Mucosa of rectum (tissue), 2 donors: Measurements from ENCODE around the gene GGT5.
"Not testable (repeated sequence)": the region's sequence is repeated elsewhere in the genome, so short reads cannot be mapped to it uniquely, and the experiment has no call there.

Experiments used
- H3K27ac ChIP-seq, 2 donors: one replicate each; pipeline ENCODE4 v1.7.0; 2013; ENCODE audit warnings: inconsistent platforms in 2 of 2, low read depth in 2 of 2, low read length in 2 of 2
- H3K27me3 ChIP-seq, 2 donors: one replicate each; pipeline ENCODE4 v1.7.0; 2013; ENCODE audit warnings: low read length in 2 of 2; ENCODE audit not compliant: control insufficient read depth in 2 of 2, insufficient read depth in 2 of 2
- H3K36me3 ChIP-seq, 2 donors: one replicate each; pipeline ENCODE4 v1.7.0; 2013; ENCODE audit warnings: low read length in 2 of 2; ENCODE audit not compliant: control insufficient read depth in 2 of 2, insufficient read depth in 2 of 2
- H3K4me1 ChIP-seq, 2 donors: one replicate each; pipeline ENCODE4 v1.7.0; 2013; ENCODE audit warnings: low read length in 2 of 2, mild to moderate bottlenecking in 1 of 2; ENCODE audit not compliant: control insufficient read depth in 2 of 2, insufficient read depth in 2 of 2
- H3K4me3 ChIP-seq, 2 donors: one replicate each; pipeline ENCODE4 v1.7.0; 2013; ENCODE audit warnings: low read length in 2 of 2
- H3K9ac ChIP-seq, 2 donors: one replicate each; pipeline ENCODE4 v1.7.0; 2013; ENCODE audit warnings: low read length in 2 of 2, low read depth in 1 of 2, mild to moderate bottlenecking in 1 of 2
- H3K9me3 ChIP-seq, 2 donors: one replicate each; pipeline ENCODE4 v1.7.0; 2013; ENCODE audit warnings: low read length in 2 of 2; ENCODE audit not compliant: control insufficient read depth in 2 of 2
- donor health status: healthy.
- donor health status: Normal muscosa, but diverticular disease.

Gene GGT5

GRCh38 chr22:24284747-24285203 lies 39.9 kb upstream of the GGT5 start:
- no peaks in the 10 kb centered on the region for H3K9me3 ChIP-seq
- H3K4me1 ChIP-seq: peaks cover 8 to 23% of the 10 kb centered on the region in 2 donors
- H3K36me3 ChIP-seq: peaks cover 0 to 2% of the 10 kb centered on the region in 2 donors
- no peak overlapping the region for H3K4me3 ChIP-seq
- no peaks in the 10 kb centered on the region for H3K27me3 ChIP-seq
- no peak overlapping the region for H3K9ac ChIP-seq
- H3K27ac ChIP-seq: peak overlapping the region in 1 of 2 donors; percentile 48

GRCh38 chr22:24282401-24282800 lies 37.5 kb upstream of the GGT5 start:
- H3K27me3 ChIP-seq: no peaks in the 10 kb centered on the region

GRCh38 chr22:24280363-24280762 lies 35.5 kb upstream of the GGT5 start:
- H3K9me3 ChIP-seq, H3K4me3 ChIP-seq, H3K27me3 ChIP-seq, H3K9ac ChIP-seq, H3K36me3 ChIP-seq, H3K27ac ChIP-seq: not testable (repeated sequence)
- peaks cover 3 to 14% of the 10 kb centered on the region in 2 donors for H3K4me1 ChIP-seq

More at GRCh38 chr22:24282401-24282800, 37.5 kb upstream of the GGT5 start:
- no peak overlapping the region for H3K9ac ChIP-seq
- no peaks in the 10 kb centered on the region for H3K36me3 ChIP-seq
- no peaks in the 10 kb centered on the region for H3K9me3 ChIP-seq
- H3K4me1 ChIP-seq: peaks cover 5 to 22% of the 10 kb centered on the region in 2 donors
- no peak overlapping the region for H3K27ac ChIP-seq
- no peak overlapping the region for H3K4me3 ChIP-seq

GRCh38 chr22:24274696-24275405 lies 30.0 kb upstream of the GGT5 start:
- H3K9ac ChIP-seq: peak overlapping the region in 1 of 2 donors; percentile 17
- peak overlapping the region; percentile 48 to 56 for H3K27ac ChIP-seq
- not testable (repeated sequence) for H3K36me3 ChIP-seq, H3K27me3 ChIP-seq, H3K9me3 ChIP-seq, H3K4me3 ChIP-seq
- peaks cover 7 to 26% of the 10 kb centered on the region in 2 donors for H3K4me1 ChIP-seq

- peaks cover 7 to 23% of the 10 kb centered on the region in 2 donors for H3K4me1 ChIP-seq
- not testable (repeated sequence) for H3K4me3 ChIP-seq, H3K9ac ChIP-seq, H3K36me3 ChIP-seq, H3K9me3 ChIP-seq, H3K27me3 ChIP-seq
- peak overlapping the region in 1 of 2 donors; percentile 29 for H3K27ac ChIP-seq
Measured at GRCh38 chr22:24273906-24274305, 29.0 kb upstream of the GGT5 start.

- not testable (repeated sequence) for H3K9ac ChIP-seq, H3K27me3 ChIP-seq, H3K27ac ChIP-seq, H3K9me3 ChIP-seq, H3K4me3 ChIP-seq, H3K36me3 ChIP-seq
- peaks cover 7 to 23% of the 10 kb centered on the region in 2 donors for H3K4me1 ChIP-seq
Measured at GRCh38 chr22:24273031-24273430, 28.1 kb upstream of the GGT5 start.

- no peaks in the 10 kb centered on the region for H3K27me3 ChIP-seq
- H3K4me1 ChIP-seq: peaks cover 7 to 23% of the 10 kb centered on the region in 2 donors
- peak overlapping the region; percentile 90 to 95 for H3K9ac ChIP-seq
Measured at GRCh38 chr22:24271386-24271854, 26.5 kb upstream of the GGT5 start.

GRCh38 chr22:24270556-24271385 lies 25.9 kb upstream of the GGT5 start, which contains the start of gene SPECC1L:
TSS of gene SPECC1L (plus strand) at chr22:24270831. CDS start at chr22:24302232, 31,401 bp downstream.
- H3K9ac ChIP-seq: peak within 1 kb of the TSS; percentile 90 to 95
- H3K9me3 ChIP-seq: no peaks in the 10 kb centered on the region
- peaks cover 7 to 20% of the 10 kb centered on the region in 2 donors for H3K4me1 ChIP-seq
- peak within 1 kb of the TSS; percentile 87 to 93 for H3K27ac ChIP-seq
- H3K4me3 ChIP-seq: peak within 1 kb of the TSS; percentile 91 to 92
- H3K27me3 ChIP-seq: no peaks in the 10 kb centered on the region
- H3K36me3 ChIP-seq: no peaks in the 10 kb centered on the region

More at GRCh38 chr22:24271386-24271854, 26.5 kb upstream of the GGT5 start:
- Histone ChIP-seq H3K4me3 (peak overlapping the region; percentile 91 to 92), H3K27ac (peak overlapping the region; percentile 87 to 93), H3K9me3 (no peaks in the 10 kb centered on the region), H3K36me3 (no peaks in the 10 kb centered on the region)

GRCh38 chr22:24266495-24266894 lies 21.6 kb upstream of the GGT5 start:
- not testable (repeated sequence) for H3K9me3 ChIP-seq, H3K4me3 ChIP-seq, H3K36me3 ChIP-seq, H3K27me3 ChIP-seq, H3K9ac ChIP-seq, H3K4me1 ChIP-seq, H3K27ac ChIP-seq

- Histone ChIP-seq H3K27me3 (no peaks in the 10 kb centered on the region), H3K27ac (no peak overlapping the region), H3K4me1 (no peaks in the 10 kb centered on the region), H3K4me3 (no peak overlapping the region), H3K9me3 (no peaks in the 10 kb centered on the region), H3K36me3 (no peaks in the 10 kb centered on the region), H3K9ac (no peak overlapping the region)
Measured at GRCh38 chr22:24265734-24266133, 20.9 kb upstream of the GGT5 start.
